GM18868 (cell line): Measurements from ENCODE around the gene ARHGAP32.

Experiments used
- ATAC-seq: cut with Tn5 transposase; IDR thresholded peaks from one replicate; pipeline ENCODE4 v1.9.1; 2021; ENCODE audit warnings: mild to moderate bottlenecking, moderate library complexity; ENCODE audit not compliant: unreplicated experiment

The ARHGAP32 gene

GRCh38 chr11:129192150-129192549, at the start of gene ARHGAP32:
TSS of gene ARHGAP32 (minus strand) at chr11:129192325. CDS start at chr11:129192198, 127 bp downstream.
- no peak for ATAC-seq

- ATAC-seq: no peak
Observed at GRCh38 chr11:129239207-129239606, 47.1 kb upstream of the ARHGAP32 start.

GRCh38 chr11:129237880-129238638, 45.9 kb upstream of the ARHGAP32 start:
- ATAC-seq: no peak

DNA sequence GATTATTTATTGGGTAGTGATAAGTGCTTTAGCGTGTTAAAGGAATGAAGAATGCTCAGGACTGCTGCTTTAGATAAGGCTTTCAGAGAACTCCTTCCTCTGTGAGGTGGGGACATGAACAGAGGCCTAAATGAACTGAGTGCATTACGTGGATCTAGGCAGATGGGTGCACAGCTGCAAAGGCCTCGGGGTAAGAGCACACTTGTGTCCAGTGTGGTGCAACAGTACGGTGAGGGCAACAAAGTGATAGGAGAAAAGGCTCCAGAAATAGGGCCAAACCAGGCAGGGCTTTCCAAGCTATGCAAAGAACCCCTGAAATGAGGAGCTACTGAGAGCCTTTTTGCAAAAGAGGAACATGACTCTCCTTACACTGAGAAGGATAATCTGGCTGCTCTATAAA, 45.3 kb upstream of the ARHGAP32 start:
- no peak for ATAC-seq

GRCh38 chr11:129236850-129237249, 44.7 kb upstream of the ARHGAP32 start:
- ATAC-seq: no peak

- ATAC-seq: no peak
Observed at GRCh38 chr11:129234978-129235377, 42.9 kb upstream of the ARHGAP32 start.

GRCh38 chr11:129230006-129230405, 37.9 kb upstream of the ARHGAP32 start:
- ATAC-seq: no peak

DNA sequence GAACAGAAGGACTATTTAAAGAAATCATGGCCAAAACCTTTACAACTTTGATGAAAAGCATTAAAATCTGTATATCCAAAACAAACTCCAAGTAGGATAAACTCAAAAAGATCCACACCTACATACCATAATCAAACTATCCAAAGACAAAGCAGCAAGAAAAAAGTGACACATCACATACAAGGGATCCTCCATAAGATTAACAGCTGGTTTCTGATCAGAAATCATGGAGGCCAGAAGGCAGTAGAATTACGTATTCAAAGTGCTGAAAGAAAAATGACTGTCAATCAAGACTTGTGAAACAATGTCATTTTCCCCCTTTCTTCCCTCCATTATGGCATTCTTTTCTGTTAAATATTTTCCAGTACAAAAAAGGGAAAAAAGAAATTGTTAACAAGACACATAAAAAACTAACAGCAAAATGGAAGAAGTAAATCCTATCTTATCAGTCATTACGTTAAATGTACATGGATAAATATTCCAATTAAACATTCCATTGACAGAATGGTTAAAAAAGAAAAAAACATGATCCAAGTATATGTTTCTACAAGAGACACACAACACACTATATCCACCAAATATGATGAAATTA, 34.2 kb upstream of the ARHGAP32 start:
- no peak for ATAC-seq

- ATAC-seq: no peak
Observed at GRCh38 chr11:129225190-129225589, 33.1 kb upstream of the ARHGAP32 start.

DNA sequence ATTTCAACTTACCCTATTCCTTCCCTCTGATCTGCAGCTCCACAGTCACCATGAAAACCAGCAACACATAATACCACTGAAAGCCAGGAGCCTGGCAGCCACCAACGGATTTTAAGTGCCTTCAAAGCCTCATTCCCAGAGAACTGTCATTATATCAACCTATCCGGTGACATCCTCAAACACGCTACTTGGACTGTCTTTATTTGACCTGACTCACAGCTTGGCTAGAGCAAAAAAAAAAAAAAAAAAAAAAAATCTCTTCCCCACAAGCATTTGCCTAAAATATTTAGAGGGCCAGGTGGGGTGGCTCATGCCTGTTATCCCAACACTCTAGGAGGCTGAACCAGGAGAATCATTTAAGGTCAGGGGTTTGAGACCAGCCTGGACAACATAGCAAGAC, 32.4 kb upstream of the ARHGAP32 start:
- ATAC-seq: no peak

DNA sequence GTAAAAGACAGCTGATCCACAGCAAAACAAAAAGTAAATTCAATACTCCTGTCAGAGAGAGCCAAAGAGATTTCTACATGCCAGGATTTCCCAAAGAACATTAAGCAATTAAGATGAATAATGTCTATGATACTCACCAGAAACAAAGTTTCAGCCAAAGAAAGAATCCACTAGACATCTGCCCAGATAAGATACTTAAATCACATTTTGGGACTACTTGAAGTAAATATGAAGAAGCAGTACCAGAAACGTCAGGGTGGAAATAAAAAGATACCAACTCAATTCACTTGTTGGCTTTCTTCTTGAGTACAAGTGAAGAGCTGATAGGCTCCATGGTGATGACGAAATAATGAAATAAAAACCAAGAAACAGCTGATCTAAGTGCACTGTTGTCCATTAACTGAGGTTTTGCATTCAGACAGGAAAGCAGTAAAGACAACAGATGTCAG, 31.6 kb upstream of the ARHGAP32 start:
- no peak for ATAC-seq

- ATAC-seq: no peak
Observed at GRCh38 chr11:129223260-129223659, 31.1 kb upstream of the ARHGAP32 start.

GRCh38 chr11:129222158-129222557, 30.0 kb upstream of the ARHGAP32 start:
- ATAC-seq: no peak

DNA sequence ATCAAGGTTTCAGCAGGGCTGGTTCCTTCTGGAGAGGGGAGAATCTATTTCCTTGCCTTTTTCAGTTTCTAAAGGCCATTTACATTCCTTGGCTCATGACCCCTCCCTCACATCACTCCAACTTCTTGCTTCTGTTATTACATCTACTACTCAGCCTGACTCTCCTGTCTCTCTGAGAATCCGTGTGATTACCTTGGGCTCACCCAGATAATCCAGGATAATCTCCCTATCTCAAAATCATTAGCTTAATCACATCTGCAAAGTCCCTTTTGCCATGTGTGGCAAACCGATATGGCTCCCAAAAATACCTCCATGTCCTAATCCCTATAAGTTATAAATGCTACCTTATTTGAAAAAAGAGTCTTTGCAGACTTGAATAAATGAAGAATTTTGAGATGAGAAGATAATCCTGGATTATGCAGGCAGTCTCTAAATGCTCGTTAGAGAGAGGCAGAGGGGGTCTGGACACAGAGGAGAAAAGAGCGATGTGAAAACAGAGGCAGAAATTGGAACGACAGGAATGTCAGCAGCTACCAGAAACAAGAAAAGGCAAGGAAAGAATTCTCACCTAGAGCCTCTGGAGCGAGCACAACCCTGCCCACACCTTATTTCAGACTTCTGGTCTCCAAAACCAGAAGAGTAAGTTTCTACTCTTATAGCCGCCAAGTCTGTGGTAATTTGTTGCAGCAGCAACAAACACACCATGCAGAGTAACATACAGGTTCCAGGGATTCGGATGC, 23.6 kb upstream of the ARHGAP32 start:
- no peak for ATAC-seq

DNA sequence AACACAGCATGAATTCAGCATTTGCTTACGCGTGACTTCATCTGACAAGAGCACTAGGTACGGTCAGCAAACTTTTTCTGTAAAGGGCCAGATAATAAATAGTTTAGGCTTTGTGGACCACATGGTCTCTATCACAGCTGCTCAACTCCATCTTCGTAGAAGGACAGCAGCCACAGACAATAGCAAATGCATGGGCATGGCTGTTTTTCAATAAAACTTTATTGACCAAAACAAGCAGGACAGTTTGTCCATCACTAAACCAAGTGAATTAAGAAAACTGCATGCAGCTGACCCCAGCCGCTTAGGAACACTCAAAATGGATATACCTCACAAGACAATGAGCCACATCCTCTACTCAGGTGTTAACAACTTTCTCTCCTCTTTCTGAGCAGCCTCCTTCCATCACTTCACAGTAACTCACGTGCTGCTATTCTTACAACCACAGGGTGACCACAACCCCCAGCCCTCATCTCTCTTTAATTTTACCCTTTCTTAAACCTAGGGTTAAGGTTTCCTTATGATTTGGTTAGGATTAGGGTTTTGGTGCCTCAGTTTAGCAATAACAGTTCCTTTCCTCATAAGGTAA, 22.7 kb upstream of the ARHGAP32 start:
- no peak for ATAC-seq

GRCh38 chr11:129213261-129213660, 21.1 kb upstream of the ARHGAP32 start:
- ATAC-seq: no peak

DNA sequence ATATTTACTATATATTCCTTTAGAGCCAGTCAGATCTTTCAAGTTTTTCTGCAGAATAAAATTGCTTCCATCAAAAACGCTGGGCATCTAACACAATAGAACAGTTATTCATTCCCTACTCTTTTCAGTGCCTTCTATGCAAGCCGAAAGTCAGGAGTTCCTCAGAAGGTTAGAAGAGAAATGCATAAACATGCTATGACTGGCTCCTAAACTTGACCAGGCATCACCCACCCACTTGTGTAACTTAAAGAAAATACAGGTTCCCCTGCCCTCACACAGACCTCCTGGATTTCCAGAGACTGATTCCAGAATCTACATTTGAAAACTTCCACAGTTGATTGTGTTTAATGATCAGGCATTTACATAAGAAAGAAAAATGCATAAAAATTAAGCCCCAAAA, 19.3 kb upstream of the ARHGAP32 start:
- no peak for ATAC-seq

GRCh38 chr11:129210831-129211181, 18.7 kb upstream of the ARHGAP32 start:
- no peak for ATAC-seq

DNA sequence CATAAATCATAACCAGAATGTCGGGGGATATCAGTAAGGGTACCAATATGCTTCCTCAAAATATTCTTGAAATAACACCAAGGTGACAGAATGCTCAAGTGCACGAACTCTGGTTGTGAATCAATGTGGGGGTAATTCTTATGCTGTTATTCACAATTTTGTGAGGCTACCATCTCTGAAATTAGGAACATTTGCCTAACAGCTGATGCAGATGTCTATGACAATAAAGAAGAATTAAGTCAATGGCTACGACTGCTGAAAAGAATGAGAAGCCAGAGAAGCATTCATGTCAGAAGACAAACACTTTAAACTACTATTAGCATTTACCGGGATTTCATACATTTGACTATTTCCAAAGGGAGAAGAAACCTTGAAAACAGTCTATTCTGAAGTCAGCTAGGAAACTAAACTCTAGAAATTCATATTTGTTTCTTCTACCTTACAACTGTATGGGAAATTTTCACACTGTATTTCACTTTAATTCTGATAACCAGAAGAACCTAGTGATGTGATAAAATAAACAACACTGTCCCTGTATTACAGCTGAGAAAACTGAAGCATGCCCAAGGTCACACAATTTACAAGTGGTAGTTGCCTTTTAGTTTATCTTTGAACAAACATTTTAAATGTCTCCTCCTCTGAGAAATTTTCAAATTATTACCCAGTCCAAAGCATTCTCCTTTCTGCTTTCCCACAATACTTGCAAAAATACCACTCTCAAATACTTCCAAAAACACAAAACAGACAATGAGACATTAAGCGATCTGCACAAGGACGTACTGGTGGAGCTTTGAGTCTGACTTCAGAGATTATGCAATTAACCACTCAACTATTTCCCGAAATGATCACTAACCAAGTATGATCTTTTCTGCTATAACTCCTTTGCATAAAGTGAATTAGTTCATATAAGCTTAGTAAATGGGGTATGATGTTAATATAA, 18.0 kb upstream of the ARHGAP32 start:
- ATAC-seq: no peak

- ATAC-seq: no peak
Observed at GRCh38 chr11:129208863-129209262, 16.7 kb upstream of the ARHGAP32 start.
